ENCODE results near the gene ADAMTS3.

ADAMTS3 gene

DNA sequence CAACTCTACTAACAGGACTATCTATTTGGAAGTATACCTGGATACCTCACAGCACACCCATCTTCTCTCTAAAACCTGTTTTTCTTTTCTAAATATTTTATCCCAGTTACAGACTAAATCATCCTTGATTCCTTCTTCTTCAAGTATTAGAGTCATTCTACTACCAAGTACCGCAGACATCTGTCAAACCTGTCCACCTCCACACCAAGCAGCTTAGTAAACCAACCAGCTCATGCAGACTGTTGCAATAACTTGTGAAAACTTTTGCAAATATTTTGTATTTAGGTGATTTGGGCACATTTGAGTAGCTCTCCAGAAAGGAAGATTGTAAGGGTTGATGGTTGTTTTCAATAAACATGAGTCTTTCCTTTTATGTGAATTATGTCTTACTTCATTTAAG, 238.6 kb downstream of the ADAMTS3 start:
- no peak for DNase-seq

DNA sequence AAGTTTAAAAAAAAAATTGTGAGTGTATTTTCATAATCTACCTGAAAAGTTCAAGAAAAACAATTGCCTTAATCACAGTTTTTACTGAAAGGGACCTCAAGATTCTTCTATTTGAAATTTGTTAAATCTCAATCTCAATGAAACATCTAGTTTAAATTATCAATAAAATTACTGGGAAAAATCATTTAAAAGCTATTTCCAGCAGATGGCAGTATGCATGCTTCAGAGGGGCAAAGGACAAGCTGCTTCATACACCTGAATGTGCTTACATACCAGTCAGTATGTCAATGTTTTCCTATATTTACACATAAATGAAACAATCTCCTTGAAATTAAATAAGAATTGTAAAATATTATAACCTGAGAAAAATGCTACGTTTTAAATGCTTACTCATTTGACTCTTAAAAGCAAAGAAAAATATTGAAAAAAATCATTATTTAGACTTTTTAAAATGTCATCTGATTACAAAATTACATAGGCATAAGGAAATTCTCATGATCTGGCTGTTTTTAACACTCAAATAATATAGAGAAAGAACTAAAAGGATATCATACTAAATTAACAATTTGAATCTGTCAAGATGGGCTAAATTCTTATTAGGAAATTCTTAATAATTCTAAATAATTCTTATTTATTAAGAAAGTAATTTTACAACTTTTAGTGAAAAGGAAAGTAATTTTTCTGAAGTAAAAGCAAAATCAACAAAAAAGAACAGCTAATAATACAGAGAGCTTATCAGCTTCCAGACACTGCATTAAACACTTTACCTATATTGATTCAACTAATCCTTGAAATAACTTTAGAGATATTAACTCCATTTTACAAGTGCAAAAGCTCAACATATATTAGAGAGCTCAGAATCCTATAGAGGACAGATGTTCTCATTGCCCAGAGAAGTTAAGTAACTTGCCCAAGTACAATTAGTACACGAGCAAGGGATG, 242.1 kb downstream of the ADAMTS3 start:
- DNase-seq, result no peak

DNA sequence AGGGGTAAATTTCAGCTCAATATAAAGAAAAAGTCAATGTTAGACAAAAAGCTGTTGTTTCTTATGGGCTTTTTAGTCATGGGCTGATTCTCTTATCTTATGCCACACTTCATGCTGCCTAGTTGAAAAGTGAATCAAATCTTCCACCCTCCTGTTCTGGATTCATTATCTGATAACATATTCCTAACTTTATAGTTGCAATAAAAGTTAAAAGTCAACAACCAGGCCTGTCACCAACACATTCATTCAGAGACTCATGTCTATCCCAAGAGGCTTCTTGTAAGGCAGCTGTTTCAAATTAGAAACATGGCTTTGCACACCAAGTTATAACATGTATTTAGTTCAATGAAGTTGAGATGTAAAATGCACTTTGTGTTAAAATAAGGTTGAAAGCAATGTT, 243.8 kb downstream of the ADAMTS3 start:
- no peak for DNase-seq

DNA sequence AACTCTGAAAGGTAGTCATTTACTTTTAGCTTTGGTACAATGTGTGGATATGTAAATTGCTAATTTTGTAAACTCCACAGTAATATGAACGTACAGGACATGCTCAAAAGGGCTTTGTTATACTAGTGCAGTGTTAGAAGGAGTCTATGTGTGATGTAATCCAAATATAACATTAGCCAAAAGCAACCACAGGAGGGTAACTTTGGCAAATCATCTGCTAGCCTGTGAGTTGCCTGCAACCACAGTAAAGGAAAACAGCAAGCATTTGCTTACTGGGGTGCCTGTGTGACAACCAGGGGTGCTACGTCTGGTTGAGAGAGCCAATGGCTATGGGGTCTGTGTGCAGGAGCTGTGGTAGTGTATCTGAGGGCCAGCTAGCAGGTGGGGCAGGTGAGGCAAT, 245.8 kb downstream of the ADAMTS3 start:
- DNase-seq, result no peak

DNA sequence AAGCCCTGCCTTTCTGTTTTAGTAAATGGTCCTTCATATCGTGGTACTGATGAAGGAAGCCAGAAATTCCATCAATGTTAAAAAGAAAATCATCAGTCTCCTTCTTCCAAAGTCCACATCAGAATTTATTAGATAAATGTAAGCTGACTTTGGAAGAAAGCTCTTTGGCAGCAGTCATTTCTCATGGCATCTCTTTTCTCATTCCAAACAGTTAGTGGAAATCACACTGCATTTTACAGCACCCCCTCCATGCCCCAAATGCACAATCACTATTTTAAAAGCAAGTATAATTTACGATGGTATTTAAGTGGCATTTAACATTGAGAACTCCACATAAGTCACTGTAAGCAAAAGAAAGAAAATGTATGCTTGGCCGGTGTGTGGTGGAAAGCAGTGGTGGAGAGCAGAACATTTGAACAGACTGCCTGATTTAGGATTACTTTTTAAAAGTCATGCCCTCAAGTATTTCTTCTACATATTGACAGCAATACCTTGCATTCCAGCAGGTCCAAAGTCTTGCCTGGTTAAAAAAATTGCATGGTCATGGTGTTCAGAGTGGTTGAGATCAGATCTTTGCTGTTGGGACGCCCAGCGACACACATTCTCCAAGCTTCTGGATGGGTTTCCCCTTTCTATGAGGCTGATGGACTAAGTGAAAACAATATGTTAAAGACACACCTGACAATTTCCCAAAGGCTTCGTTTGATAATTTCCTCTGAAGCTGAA, 248.6 kb downstream of the ADAMTS3 start:
- DNase-seq, result no peak

DNA sequence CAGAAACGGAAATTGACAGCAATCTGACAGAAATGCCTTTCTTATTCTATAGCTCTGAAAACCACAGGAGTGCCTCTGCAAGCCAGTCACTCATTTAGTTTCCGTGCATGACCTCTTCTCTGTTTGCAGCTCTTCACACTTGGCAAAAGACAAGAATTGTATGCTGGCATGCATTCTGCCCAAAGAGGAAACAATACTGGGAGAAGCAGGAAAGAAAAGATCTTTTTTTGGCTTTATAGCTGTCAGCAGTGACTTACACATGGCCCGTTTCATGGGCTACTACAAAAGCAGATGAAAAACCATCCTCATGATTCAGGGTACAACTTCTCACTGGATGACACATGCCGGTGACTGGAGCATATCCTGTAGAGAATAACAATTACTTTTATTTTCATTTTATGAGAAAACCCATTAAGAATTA, 249.4 kb downstream of the ADAMTS3 start:
- DNase-seq, result no peak

DNA sequence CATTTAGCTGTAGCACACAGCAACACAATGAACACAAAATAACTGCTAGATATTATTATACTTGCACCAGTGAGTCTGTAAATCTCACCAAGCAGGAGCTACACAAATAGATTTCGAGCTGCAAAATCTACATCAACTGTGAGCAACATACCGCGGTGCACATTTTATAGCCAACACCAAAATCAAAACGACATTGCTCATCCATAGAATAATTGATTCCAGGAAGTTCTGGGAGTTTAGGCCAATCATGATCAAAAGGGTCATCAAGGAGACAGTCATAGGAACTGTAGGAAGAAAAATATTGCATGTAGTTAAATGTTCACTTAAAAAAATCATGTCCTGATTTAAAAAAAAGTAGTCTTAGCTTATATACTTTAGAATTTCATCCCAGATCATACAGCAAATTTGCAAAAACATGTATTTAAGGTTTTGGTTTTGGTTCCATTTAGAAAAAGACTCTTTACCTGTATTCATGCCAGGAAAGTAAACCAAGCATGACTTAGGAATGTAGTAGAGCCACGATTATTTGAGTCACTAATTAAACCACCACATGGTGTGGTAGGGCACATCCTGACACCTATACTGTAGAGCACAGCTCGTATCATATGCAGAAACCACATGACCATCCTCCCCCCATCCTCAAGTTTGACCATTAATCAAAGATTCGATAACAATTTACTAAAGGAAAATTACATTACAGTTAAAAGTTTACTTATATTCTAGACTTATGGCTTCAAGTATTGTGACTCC, 250.4 kb downstream of the ADAMTS3 start:
- DNase-seq, result no peak

DNA sequence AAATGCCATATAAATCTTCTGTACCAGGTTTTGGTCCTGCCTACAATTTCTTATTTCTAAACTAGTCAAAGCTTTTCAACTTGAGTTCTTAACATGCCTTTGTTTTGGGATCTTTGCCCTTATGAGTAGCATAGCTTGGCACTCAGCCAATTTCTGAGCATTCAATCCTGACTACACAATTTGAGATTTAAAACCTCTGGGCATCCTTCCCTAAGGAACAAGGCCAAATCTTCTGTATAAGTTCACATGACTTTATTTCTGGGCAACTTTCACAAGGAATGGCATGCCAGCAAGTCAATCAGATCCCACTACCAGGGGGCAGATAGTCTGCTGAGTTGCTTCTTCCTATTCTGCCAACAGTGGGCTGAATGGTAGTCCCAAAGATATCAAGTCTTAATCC, 254.2 kb downstream of the ADAMTS3 start:
- no peak for DNase-seq

DNA sequence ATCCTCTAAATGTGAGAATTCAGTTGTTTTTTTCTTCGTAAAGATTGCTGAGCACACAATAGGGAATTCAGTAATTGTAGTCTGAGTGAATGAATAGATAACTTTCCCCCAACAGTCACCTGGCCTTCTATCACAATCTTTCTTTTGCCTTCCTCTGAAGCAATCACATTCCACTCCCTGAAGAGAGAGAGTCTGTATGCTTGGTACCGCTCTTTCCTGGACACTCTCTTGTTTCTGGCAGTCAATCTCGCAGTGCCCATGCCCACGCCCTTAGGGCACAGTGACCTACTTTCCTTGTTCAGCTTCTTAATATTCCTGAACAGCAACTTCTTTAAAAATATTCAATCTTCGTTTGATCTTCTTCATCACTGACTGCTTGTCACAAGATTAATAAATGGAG, 255.9 kb downstream of the ADAMTS3 start:
- DNase-seq, result no peak

DNA sequence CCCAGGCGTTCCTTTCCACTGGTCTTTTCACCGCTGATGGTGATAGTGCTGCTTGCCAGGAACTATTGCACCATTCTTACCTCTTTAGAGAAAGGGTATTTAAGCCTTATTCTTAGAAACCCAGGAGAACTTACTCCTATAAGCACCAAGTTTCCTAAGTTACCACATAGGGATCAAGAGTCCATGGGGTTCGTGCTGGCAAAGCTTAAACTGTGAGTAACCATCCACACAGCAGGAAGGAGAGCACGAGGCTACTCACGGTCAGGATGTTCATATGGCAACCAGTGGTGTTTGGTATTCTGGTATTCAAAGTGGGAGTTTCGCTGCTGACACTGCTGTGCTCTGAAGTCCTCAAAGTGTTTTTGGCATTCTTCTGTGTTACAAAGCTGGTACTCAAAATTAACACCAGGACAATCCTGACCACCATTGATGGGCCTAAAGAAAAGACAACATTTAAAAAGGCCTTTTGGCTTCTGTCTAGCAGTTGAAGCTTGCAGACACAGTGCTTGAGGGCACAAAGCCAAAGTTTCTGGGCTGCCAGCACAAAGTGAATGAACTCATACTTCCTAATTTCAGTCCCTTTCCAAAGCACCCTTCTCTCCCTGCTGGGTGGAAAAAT, 256.9 kb downstream of the ADAMTS3 start:
- DNase-seq, result no peak

DNA sequence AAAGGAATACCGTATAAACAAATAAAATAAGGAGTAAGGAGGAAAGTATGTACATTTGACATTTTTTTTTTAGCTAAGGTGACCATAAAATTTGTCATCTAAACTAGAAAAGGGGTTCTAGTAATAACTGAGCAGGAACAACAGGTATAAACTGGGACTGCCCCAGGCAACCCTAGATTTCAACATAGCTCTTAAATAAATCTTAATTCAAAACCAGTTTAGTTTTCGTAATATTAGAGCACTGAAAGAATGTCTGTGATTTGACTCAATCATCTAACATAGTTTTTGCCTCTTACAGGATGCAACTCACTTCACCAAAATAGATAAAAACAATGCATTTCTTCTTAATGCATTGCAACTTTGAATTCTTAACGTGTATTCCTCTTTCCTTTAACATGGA, 257.7 kb downstream of the ADAMTS3 start:
- DNase-seq, result no peak

DNA sequence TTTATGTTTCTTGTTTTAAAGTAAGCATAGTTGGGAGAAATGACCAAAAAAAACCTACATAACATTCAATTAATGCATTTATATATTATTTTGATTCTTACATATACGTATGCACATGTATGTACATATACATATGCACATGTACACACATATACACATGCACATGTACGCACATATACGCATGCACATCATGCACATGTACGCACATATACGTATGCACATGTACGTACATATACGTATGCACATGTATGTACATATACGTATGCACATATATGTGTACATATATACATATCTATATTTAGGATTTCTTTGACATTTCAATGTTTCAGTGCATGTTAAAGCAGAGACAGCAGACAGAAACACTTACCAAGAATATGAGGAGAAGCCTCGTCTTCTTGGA, 263.4 kb downstream of the ADAMTS3 start:
- DNase-seq, result no peak

DNA sequence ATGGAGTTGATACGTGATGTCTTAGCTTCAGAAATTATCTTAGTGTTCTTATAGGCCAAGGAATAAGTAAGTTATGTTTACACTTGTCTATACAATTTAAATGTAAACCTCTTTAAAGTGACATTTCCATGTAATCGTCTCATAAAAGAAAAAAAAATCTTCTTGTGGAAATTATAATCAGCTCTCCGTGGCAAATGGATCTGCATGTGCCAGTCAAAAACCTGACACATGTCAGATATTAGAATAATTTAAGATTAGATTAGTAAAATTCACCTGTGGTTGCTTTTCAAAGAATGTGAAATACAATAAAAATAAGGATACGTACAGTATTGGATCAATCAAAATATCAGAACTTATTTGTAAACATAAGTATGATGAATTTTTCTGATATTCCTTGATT, 263.9 kb downstream of the ADAMTS3 start:
- DNase-seq, result no peak

DNA sequence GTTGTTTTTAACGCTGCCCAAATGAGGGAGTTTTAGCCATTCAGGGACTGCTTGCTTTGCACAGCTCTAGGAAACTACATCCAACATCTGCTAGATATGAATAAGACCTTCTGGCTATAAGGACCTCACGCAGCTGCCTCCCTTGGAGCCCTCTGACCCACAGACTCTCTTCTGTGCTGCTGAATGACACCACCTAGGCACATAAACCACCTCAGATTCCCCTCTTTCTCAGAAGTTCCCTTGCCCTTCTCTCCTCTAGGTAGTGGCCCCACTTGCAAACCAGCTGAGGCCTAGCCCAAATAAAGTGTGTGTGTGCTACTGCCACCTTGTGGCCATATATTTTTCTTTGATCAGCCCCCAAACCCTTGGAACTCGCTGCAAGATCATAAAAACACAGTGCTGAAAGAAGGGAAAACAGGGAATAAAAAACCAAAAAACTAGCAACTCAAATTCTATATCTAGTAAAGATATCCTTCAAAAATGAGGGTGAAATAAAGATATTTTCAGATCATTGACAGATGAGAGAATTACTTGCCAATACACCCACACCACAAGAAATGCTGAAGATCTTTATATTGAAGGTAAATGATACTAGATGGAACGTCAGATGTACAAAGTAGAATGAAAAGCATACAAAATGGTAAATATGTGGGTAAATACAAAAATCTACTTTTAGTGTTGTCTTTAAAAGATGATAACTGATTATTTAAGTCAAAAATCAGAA, 265.9 kb downstream of the ADAMTS3 start:
- DNase-seq, result peak; percentile 18

DNA sequence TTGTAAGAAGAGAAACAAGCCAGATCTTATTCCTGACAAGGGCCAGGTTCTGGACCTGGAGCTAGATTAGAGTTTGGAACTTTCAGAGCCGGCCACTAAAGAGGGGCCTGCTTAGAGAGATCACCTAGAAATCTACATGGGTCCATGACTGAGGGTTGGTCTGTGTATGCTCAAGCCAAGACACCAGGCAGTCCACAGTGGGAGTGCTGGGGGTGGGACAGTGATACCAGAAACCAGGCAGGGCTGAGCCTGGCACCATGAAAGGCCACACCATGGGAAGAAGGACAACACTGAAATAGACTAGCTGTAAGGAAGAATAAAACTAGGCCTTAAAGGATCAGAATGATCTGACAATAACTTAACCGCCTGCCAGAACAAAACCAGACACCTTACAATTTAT, 267.3 kb downstream of the ADAMTS3 start:
- DNase-seq, result no peak

DNA sequence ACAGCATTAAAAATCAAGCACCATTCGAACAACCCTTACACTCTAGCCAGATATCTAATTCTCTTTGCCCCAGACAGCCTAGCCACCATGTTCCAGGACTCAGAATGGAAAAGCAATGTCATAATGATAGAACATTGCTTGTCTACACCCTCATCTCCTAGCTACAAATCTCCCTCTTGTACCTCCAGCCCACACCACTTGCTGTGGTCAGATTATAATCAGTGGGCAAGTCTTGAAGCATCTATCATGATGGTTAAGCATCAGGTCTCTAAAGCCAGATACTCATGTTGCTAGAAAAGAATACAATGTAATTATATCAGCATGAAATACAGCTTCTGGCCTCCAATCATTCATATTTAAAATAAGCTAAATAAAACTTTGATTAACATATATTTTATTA, 268.9 kb downstream of the ADAMTS3 start:
- no peak for DNase-seq

DNA sequence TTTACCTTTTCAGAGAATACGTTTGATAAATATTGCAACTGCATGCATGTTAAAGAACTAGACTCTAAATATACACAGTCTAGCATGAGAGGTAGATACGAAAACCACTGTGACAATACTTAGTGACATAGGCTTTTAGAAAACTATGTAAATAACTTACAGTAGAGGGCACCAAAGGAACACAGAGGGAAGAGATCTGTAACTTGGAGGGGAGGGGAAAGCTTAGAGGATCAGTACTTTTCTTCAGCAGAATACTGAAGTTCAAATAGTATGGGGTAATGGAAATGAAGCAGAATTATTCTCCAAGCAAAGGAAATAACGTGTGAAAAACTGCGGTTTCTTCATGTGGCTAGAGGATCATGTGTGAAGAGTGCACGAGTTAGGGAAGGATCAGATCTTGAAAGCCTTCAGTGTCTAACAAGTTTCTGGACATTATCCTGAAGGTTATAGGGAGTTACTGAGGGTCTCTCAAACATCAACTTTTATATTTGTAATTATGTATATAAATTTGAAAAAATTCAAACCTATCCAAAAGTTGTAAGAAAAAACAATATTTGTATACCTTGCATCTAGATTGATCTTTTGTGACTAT, 273.0 kb downstream of the ADAMTS3 start:
- DNase-seq, result no peak

DNA sequence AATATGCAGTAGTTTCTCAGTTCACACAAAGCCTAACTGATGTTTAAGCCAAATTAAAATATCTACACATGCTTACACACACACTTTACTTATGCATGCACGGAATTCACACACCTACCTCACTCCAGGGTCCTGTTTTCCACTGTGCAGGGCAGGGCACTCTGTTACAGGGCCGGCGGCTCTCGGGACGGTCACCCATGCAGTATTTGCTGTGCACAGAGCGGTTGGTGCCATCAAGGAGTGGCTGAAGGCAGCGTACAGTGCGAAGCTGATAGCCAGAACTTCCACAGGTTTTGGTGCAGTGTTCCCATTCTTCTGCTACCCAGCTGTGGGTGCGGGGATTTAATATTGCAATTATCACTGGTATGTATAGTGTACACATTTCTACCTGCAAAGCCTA, 278.3 kb downstream of the ADAMTS3 start:
- DNase-seq, result no peak

DNA sequence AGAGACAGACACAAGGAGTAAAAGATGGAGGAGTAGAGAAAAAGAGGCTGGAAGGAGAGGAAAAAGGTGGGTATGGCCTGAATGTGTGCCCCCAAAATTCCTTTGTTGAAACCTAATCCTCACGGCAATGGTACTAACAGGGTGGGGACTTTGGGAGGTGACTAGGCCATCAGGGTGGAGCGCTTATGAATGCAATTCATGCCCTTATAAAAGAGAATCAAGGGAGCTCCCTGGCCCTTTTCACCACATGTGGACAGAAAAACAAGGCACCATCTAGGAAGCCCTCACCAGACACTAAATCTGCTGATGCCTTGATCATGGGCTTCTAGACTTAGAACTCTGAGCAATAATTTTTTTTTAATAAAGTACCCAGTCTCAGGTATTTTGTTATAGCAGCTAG, 282.1 kb downstream of the ADAMTS3 start:
- no peak for DNase-seq

DNA sequence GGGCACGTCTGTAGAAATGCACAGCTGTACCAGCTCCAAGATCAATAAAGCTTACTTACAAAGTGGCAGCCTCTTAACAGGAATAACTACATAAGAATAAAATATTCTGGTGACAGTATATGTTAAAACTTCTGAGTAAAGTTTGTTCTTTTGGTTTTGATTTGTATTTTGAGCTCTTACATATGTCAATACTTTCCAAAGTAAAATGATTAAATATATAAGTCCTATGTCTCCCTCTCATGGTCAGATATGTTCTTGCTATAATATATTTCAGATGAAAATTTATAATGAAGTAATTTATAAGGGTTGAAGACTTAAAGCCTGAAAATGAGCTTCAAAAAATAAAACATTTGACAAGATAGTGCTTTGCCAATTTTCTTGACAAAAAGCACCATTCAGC, 282.8 kb downstream of the ADAMTS3 start:
- DNase-seq, result no peak

DNA sequence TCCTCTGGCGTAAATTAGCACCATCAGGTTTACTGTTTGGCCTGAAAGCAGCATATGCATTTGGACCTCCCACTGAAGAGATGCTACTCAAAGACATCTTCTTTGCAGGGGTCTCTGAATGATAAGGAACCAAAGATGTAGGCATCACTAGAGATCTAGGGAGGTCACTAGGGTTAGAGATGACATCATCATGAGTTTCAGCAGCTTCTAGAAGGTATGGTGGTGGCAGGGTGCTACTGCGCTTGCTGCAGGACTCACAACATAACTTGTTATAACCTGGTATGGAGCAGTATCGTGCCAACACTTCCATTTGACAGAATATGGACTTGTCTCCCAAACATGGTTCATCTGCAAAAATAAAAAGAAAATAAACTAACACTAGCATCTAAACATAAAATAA, 285.7 kb downstream of the ADAMTS3 start:
- no peak for DNase-seq

DNA sequence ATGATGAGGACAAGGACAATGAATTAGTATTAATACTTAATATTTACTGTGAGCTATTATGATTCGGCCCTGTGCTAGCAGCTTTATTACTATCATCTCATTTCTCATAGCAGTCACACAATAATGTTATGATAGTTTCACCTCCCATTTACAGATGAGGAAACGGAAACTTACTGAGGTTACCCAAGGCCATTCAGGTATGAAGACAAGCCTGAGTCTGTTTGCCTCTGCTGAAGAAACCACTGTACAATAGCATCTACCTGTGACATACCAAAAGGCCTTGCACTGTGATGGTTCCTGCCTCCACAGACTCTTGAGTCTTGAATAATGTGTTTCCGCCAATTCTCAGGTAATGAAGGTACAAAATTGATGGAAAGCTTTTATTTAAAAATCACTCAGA, 288.8 kb downstream of the ADAMTS3 start:
- no peak for DNase-seq
